ENCODE measurements around the gene SLC22A9.
"Not testable (repeated sequence)": the region's sequence is repeated elsewhere in the genome, so short reads cannot be mapped to it uniquely, and the experiment has no call there.

Gene SLC22A9

DNA sequence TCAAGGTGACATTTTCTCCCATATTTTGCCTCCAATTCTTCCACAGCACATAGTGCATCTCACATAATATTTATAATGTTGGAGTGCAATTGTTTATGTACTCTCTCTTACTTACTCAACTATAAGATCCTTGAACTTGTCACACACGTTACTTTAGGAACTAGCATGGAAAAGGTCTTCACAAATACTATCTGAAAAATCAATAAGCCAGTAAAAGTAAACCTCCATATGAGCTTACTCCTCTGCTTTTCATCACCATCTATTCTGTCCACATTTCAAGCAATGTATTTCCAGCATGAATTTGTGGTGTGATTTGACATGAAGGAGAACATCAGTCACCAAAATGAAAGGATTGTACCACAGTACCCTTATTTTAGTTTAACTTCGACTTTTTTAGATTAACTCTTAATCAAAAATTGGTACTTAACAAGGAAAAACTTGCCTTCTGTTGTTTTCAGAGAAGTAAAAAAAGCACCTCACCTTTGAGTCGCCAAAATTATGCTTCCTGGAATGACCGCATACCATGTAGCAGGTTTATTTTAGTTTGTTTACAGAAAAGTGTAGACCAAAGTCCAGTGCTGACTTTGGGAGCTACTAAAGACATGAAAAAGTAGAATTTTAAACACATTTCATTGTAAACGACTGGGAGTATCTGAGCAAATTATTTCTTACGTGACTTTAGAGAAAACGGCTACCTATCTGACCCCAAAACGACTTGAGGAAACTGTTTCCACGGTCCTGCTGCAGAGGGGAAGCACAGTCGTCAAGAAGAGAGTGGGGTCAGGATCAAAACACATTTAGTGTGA is at the start of gene SLC22A9:
TSS of gene SLC22A9 (plus strand) at position 621 of the 806 bp plus-strand sequence. CDS start 272 bp downstream, outside the sequence.
- DNase-seq (ENCODE audit: low spot score) = no peak

DNA sequence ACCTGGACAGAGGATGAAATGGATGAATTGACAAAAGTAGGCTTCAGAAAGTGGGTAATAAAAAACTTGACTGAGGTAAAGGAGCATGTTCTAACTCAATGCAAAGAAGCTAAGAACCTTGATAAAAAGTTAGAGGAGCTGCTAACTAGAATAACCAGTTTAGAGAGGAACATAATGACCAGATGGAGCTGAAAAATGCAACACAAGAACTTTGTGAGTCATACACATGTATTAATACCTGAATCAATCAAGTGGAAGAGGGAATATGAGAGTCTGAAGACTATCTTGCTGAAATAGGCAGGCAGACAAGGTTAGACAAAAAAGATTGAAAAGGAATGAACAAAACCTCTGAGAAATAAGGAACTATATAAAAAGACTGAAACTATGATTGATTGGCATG is 47.9 kb upstream of the SLC22A9 start:
- no peak for DNase-seq (ENCODE audit: low spot score)

DNA sequence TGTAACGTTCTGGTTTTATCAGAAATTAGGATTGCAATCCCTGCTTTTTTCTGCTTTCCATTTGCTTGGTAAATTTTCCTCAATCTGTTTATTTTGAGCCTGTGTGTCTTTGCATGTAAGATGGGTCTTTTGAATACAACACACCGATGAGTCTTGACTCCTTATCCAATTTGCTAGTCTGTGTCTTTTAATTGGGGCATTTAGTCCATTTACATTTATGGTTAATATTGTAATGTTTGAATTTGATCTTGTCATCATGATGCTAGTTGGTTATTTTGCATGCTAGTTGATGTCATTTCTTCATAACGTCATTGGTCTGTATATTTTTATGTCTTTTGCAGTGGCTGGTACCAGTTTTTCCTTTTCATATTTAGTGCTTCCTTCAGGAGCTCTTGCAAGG is 34.5 kb upstream of the SLC22A9 start:
- DNase-seq (ENCODE audit: low spot score) = not testable (repeated sequence)

DNA sequence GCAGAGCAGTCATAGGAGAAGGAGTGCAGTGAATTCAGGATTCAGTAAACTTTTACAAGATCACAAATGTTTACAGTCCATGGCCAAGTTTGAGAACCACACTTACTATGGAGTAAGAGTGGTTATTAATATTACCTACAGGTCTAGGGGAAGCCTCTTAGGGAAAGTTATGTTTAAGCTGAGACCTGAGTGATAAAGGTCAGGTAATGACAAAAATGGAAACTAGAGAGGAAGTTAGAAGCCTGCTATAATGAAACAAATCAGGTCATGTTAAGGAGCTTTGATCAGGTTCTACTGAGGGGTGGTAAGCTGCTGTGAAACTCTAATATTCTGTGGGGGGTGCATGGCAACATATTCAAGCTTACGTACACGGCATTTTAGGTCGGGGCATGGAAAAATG is 32.5 kb upstream of the SLC22A9 start:
- DNase-seq (ENCODE audit: low spot score) = no peak

DNA sequence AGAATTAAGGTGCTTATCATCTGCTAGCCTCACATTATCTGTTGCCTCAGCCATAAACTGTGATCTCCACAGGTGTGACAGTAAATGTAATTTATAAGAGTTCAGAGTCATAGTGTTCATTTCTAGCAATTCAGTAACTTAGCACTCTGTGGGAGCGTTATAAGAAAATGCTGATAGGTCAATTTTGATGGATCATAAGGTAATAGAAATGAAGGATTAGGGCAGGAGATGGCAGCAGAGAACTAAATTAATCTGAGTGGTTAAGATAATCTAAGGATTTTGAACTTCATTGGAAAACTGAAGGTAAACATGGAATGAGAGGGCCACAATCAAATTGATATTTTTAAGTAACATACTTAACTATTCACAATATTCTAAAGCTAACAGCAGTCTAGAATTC is 26.5 kb upstream of the SLC22A9 start:
- no peak for DNase-seq (ENCODE audit: low spot score)

DNA sequence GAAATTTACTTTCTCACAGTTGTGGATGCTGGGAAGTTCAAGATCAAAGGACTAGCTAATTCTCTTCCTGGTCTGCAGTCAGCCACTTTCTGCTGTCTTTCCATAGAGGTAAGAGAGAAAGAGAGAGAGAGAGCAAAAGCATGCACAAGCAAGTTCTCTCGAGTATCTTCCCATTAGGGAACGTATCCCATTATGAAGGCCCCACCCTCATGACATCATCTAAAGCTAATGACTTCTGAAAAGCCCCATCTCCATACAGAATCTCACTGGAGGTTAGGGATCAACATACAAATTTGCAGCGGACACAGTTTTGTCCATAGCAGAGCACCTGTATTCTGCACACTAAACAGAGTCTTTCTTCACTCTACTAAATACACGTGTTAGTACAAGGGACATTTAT is 17.4 kb upstream of the SLC22A9 start:
- DNase-seq (ENCODE audit: low spot score) = no peak

DNA sequence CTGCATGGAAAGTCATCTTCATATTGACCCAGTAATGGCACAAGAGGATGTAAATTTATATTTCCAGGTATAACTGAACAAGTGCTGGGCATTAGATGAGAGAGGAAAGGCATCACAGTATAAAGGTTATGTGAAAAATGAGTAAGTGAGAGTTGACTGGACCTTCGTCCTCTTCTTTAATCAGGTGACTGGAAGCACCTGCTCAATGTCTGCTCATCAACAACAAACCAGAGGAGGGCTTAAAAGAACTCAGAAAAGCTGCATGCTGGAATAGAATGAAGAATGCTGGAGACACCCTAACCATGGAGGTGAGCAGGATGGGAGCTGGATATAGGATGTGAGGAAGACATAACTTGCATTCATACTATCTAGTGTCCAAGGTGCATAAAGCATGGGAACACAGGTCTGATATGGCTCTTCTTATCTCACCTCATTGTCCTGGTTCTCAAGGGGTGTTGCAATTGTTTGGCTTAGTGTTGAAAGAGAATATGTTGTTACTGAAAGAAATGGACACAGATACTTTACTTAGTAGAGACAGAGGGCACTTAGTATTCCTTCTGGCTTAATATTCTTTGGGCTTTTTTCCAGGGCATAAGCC is 7.3 kb upstream of the SLC22A9 start:
- DNase-seq (ENCODE audit: low spot score) = no peak

DNA sequence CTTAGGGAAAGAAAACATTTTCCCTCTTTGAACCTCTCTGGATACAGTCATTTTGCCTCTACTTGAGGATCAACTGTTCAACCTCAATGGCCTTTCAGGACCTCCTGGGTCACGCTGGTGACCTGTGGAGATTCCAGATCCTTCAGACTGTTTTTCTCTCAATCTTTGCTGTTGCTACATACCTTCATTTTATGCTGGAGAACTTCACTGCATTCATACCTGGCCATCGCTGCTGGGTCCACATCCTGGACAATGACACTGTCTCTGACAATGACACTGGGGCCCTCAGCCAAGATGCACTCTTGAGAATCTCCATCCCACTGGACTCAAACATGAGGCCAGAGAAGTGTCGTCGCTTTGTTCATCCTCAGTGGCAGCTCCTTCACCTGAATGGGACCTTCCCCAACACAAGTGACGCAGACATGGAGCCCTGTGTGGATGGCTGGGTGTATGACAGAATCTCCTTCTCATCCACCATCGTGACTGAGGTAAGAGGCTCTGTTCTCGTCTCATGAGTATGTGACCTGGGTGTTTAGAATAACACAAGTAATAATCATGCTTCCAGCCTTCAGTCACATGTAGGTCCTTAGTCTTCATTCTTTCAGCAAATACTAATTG is 495 bp downstream of the SLC22A9 start:
- no peak for DNase-seq (ENCODE audit: low spot score)

DNA sequence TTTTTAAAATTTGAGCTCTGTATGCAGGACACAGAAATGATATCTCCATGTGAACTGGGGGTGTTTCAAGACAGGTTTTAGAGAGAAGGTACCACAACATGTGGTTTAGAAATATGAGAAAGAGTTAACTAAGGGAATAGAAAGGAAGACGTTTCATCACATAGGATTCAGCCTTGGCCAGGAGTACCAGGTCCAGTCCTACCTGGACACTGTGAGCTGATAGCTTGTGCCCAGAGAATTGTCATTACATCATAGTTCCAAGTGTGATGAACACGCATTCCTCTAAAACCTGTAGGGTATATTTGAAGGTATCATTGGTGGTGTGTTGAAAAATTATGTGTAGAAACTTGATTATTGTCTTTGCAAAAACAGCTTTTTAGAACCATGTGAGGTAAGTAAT is 1.8 kb downstream of the SLC22A9 start:
- DNase-seq (ENCODE audit: low spot score) = no peak

DNA sequence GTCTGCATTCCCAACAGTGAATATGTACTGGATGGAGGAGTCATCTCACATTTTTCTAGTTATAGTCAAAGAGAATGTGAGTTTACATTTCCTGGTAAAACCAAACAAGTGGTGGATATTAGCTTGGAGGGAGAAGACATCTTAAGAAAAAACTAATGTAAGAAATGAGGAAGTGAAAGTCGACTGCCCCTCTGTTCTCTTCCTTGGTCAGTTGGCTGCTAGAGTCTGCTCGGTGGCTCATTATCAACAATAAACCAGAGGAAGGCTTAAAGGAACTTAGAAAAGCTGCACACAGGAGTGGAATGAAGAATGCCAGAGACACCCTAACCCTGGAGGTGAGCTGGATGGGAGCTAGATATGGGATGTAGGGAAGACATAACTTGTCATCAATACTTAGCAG is 5.8 kb downstream of the SLC22A9 start:
- DNase-seq (ENCODE audit: low spot score) = no peak

DNA sequence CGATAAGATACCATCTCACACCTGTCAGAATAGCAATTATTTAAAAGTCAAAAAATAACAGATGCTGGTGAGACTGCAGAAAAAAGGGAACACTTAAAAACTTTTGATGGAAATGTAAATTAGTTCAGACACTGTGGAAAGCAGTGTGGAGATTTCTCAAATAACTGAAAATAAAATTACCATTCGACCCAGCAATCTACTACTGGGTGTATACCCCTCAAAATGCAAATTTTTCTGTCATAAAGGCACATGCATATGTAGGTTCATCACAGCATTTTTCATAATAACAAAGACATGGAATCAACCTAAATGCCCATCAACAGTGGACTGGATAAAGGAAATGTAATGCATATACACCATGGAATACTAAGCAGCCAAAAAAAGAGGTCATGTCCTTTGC is 10.5 kb downstream of the SLC22A9 start:
- no peak for DNase-seq (ENCODE audit: low spot score)

DNA sequence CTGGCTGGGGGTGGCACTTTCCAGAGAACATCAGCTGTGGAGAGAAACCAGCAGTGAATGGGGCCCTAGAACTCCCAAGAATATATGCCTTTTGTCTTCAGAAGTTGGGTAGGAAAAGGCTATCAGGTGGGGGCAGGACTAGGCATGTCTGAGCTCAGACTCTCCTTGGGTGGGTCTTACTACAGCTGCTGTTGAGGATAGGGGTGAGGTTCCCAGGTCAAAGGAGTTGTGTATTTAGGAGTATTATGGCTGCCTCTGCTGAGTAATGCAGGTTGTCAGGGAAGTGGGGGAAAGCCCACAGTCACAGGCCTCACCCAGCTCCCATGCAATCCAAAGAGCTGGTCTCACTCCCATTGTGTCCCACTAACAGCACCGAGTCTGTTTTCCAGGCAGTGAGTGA is 26.1 kb downstream of the SLC22A9 start:
- no peak for DNase-seq (ENCODE audit: low spot score)

DNA sequence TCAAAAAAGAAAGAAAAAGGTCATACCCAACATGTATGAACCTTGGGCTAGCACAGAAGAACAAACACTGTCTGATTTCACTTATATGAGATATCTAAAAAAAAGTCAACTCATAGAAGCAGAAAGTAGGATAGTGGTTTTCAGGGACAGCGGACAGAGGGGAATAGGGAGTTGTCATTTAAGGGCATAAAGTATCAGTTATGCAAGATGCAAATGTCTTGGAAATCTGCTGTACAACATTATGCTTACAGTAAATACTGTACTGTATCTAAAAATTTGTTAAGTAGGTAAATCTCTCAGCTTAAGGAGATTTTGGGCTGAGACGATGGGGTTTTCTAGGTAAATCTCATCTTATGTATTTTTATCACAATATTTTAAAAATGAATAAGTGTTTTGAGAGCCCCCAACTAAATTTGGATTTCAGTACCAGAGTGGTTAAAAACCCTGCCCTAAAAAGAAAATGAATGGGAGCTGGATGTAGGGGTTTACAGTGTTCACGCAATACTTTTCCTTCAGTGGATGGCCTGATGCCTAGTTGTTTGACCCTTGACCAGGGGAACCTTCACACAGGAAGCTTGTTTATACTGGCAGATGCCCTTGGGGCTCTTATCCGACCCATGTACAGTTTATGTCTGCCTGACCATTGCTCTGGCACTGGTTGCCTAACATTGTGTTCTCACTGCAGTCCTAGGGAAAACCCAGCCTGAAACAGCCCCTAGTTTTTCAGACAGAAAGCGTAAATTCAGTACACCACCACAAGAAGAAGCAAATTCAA is 34.8 kb downstream of the SLC22A9 start:
- no peak for DNase-seq (ENCODE audit: low spot score)

DNA sequence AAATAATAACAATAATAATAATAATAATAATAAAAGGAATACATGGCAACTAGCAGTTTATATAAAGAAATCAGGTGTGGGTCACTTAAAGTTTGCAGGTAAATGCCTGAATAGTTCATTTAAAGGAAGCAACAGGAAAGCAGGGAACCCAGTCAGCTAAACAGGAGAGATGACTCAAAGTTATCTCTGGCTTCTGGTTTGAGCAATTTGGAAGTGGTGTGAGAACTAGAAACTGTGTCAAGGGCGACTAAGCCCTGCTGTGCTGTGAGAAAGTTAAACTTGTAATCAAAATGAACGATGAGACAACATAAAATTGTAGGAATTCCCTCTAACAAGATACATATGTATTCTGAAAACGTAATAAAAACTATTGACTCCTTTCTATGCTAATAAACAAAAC is 35.5 kb downstream of the SLC22A9 start:
- DNase-seq (ENCODE audit: low spot score) = no peak

DNA sequence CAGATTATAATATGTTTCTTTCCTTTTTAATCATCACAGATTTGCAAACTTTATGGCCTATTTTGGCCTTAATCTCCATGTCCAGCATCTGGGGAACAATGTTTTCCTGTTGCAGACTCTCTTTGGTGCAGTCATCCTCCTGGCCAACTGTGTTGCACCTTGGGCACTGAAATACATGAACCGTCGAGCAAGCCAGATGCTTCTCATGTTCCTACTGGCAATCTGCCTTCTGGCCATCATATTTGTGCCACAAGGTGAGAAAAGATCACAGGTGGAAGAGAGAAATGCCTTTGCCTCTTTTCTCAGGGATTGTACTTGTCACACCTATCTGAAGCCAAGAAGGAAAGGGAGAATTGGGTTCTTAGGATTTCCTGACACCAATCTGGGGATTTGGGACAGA is 36.9 kb downstream of the SLC22A9 start:
- DNase-seq (ENCODE audit: low spot score) = no peak

DNA sequence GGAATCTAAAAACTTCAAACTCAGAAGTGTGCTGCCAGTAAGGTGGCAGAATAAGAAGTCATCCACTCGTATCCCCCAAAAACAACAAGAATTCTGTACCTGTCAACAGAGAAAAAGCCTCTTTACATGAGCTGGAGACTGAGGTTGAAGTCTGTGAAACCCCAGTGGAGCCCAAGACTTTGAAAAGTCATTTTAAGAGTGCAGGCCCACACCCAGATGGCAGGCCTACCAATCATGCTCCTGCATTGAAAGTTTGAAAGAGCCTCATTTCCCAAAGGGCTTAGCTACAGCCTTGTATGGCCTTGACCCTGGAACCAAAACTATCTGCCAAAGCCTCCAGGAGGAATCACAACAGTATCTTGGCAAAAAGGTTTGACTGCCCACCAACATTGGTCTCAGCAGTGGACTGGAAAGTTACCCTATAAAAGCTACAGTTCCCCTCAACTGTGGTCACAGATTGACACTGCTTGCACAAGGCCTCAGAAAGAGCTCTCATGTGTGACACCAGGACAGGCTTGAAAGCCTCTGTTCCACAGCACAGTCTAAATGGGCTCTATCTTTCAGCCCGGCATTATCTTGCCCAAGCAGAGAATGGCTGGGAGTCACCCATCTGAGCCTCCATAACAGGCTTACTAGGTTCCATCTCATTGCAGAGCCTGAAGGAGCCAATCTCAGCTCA is 47.7 kb downstream of the SLC22A9 start:
- no peak for DNase-seq (ENCODE audit: low spot score)

DNA sequence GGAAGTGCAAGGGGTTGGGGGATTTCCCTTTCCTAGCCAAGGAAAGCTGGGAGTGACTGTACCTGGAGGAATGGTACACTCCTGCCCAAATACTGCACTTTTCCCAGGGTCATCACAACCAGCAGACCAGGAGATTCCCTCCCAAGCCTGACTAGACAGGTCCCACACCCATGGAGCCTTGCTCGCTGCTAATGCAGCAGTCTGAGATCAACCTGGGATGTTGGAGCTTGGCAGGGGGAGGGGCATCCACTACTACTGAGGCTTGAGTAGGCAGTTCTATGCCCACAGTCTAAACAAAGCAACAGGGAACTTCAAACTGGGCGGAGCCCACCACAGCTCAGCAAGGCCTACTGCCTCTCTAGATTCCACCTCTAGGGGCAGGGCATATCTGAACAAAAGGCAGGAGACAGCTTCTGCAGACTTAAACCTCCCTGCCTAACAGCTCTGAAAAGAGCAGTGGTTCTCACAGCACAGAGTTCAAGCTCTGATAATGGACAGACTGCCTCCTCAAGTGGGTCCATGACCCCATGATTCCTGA is 58.5 kb downstream of the SLC22A9 start:
- no peak for DNase-seq (ENCODE audit: low spot score)

DNA sequence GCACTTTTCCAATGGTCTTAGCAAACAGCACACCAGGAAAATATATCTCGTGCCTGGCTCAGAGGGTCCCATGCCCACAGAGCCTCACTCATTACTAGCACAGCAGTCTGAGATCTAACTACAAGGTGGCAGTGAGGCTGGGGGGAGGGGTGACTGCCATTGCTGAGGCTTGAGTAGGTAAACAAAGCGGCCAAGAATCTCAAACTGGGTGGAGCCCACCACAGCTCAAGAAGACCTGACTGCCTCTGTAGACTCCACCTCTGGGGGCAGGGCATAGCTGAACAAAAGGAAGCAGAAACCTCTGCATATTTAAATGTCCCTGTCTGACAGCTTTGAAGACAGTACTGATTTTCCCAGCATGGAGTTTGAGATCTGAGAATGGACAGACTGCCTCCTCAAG is 61.1 kb downstream of the SLC22A9 start:
- DNase-seq (ENCODE audit: low spot score) = not testable (repeated sequence)

DNA sequence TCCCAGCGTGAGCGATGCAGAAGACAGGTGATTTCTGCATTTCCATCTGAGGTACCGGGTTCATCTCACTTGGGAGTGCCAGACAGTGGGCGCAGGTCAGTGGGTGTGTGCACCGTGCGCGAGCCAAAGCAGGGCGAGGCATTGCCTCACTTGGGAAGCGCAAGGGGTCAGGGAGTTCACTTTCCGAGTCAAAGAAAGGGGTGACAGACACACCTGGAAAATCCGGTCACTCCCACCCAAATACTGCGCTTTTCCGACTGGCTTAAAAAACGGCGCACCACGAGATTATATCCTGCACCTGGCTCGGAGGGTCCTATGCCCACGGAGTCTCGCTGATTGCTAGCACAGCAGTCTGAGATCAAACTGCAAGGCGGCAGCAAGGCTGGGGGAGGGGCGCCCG is 65.8 kb downstream of the SLC22A9 start:
- not testable (repeated sequence) for DNase-seq (ENCODE audit: low spot score)

DNA sequence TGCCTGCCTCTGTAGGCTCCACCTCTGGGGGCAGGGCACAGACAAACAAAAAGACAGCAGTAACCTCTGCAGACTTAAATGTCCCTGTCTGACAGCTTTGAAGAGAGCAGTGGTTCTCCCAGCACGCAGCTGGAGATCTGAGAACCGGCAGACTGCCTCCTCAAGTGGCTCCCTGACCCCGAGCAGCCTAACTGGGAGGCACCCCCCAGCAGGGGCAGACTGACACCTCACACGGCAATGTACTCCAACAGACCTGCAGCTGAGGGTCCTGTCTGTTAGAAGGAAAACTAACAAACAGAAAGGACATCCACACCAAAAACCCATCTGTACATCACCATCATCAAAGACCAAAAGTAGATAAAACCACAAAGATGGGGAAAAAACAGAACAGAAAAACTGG is 66.2 kb downstream of the SLC22A9 start:
- DNase-seq (ENCODE audit: low spot score) = not testable (repeated sequence)

DNA sequence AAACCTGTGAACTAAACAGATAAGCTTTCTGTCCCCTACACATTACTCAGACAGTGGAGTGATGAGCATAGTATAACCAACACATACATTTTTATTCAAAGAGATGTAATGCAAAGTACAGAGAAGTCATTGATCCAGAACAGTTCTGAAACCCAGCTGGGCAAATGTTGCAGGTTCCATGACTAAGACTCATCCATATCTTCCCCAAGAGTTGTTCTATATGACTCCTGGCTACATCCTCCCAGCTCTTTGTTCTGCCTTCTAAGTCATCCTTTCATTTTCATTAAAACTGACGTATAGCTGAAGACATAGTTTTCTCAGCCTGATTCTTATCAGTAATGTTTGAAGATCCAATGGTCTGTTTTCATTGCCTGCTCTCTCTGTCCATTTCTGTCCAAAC is 74.1 kb downstream of the SLC22A9 start:
- no peak for DNase-seq (ENCODE audit: low spot score)

DNA sequence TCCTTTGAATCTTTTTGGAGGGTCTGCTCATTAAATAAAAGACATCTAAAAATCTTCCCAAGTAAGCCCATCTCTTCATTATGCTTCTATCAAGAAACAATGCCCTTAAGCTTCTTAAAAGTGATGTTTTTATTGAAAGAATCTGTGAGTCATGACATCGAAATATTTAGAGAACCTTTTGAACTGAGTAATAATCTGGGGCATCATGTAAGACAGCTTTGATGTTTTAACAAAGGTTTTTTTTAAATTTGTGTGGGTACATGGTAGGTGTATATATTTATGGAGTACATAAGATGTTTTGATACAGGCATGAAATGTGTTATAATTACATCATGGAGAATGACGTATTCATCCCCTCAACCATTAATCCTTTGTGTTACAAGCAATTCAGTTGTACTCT is 74.6 kb downstream of the SLC22A9 start:
- no peak for DNase-seq (ENCODE audit: low spot score)
